ENCODE measurements around the gene PPP2R5E.

PPP2R5E gene

GRCh38 chr14:63418020-63418419, 125.2 kb downstream of the PPP2R5E start:
- Histone ChIP-seq H3K9me3 (ENCODE audit: insufficient read depth, low read length) (no peaks in the 10 kb centered on the region), H3K36me3 (ENCODE audit: low read length) (peaks cover 6% of the 10 kb centered on the region; the same call in 1 of the 2 replicates)
- TF ChIP-seq CTCF (IDR thresholded peaks at IDR 0.05; ENCODE audit: insufficient read depth, low read length, poor library complexity, severe bottlenecking) (no peak), EZH2phosphoT487 (conservative IDR thresholded peaks at IDR 0.05; ENCODE audit: low read length) (no peak)

GRCh38 chr14:63413009-63413408, 130.2 kb downstream of the PPP2R5E start:
- no peak for TF ChIP-seq EZH2phosphoT487 (conservative IDR thresholded peaks at IDR 0.05; ENCODE audit: low read length)
- TF ChIP-seq CTCF (IDR thresholded peaks at IDR 0.05; ENCODE audit: insufficient read depth, low read length, poor library complexity, severe bottlenecking), result no peak
- H3K79me2 ChIP-seq (ENCODE audit: insufficient read depth, low read length), result no peaks in the 10 kb centered on the region
- H3K4me3 ChIP-seq (ENCODE audit: insufficient read depth, low read length, poor library complexity, severe bottlenecking), result no peak overlapping the region
- H3F3A ChIP-seq (ENCODE audit: insufficient read depth), result no peaks in the 10 kb centered on the region
- no peaks in the 10 kb centered on the region for H3K9me2 ChIP-seq (replicated peaks; ENCODE audit: insufficient read depth, low read length)
- no peak overlapping the region for H2AFZ ChIP-seq (ENCODE audit: low read depth, low read length, severe bottlenecking)
- no peak overlapping the region for H3K27ac ChIP-seq (ENCODE audit: low read depth, low read length)
- H3K27me3 ChIP-seq (ENCODE audit: low read length), result no peaks in the 10 kb centered on the region
- H4K20me1 ChIP-seq (ENCODE audit: low read depth, low read length), result no peaks in the 10 kb centered on the region
- H3K4me2 ChIP-seq (ENCODE audit: low read depth, low read length, poor library complexity, severe bottlenecking), result no peak overlapping the region
- H3K36me3 ChIP-seq (ENCODE audit: low read length), result no peaks in the 10 kb centered on the region; the same call in 1 of the 2 replicates
- no peak overlapping the region for H3K9ac ChIP-seq (ENCODE audit: low read length)
- no peaks in the 10 kb centered on the region for H3K9me3 ChIP-seq (ENCODE audit: insufficient read depth, low read length)

More at GRCh38 chr14:63418020-63418419, 125.2 kb downstream of the PPP2R5E start:
- H3K79me2 ChIP-seq (ENCODE audit: insufficient read depth, low read length), result no peaks in the 10 kb centered on the region
- H3K9ac ChIP-seq (ENCODE audit: low read length), result no peak overlapping the region
- H3K9me2 ChIP-seq (replicated peaks; ENCODE audit: insufficient read depth, low read length), result no peaks in the 10 kb centered on the region
- H2AFZ ChIP-seq (ENCODE audit: low read depth, low read length, severe bottlenecking), result no peak overlapping the region
- H3F3A ChIP-seq (ENCODE audit: insufficient read depth), result no peaks in the 10 kb centered on the region
- no peaks in the 10 kb centered on the region for H3K27me3 ChIP-seq (ENCODE audit: low read length)
- no peaks in the 10 kb centered on the region for H4K20me1 ChIP-seq (ENCODE audit: low read depth, low read length)
- no peak overlapping the region for H3K4me3 ChIP-seq (ENCODE audit: insufficient read depth, low read length, poor library complexity, severe bottlenecking)
- H3K27ac ChIP-seq (ENCODE audit: low read depth, low read length), result no peak overlapping the region
- H3K4me2 ChIP-seq (ENCODE audit: low read depth, low read length, poor library complexity, severe bottlenecking), result no peak overlapping the region

- H3K79me2 ChIP-seq (ENCODE audit: insufficient read depth, low read length), result no peaks in the 10 kb centered on the region
- H3K27ac ChIP-seq (ENCODE audit: low read depth, low read length), result no peak overlapping the region
- no peaks in the 10 kb centered on the region for H3F3A ChIP-seq (ENCODE audit: insufficient read depth)
- no peak overlapping the region for H3K9ac ChIP-seq (ENCODE audit: low read length)
- no peaks in the 10 kb centered on the region for H3K27me3 ChIP-seq (ENCODE audit: low read length)
- H3K4me3 ChIP-seq (ENCODE audit: insufficient read depth, low read length, poor library complexity, severe bottlenecking), result no peak overlapping the region
- no peaks in the 10 kb centered on the region; the same call in 1 of the 2 replicates for H3K36me3 ChIP-seq (ENCODE audit: low read length)
- TF ChIP-seq CTCF (IDR thresholded peaks at IDR 0.05; ENCODE audit: insufficient read depth, low read length, poor library complexity, severe bottlenecking) (no peak), EZH2phosphoT487 (conservative IDR thresholded peaks at IDR 0.05; ENCODE audit: low read length) (no peak)
- no peaks in the 10 kb centered on the region for H3K9me2 ChIP-seq (replicated peaks; ENCODE audit: insufficient read depth, low read length)
- no peaks in the 10 kb centered on the region for H4K20me1 ChIP-seq (ENCODE audit: low read depth, low read length)
- H3K9me3 ChIP-seq (ENCODE audit: insufficient read depth, low read length), result no peaks in the 10 kb centered on the region
- no peak overlapping the region for H2AFZ ChIP-seq (ENCODE audit: low read depth, low read length, severe bottlenecking)
- no peak overlapping the region for H3K4me2 ChIP-seq (ENCODE audit: low read depth, low read length, poor library complexity, severe bottlenecking)
These were observed 136.8 kb downstream of the PPP2R5E start for GRCh38 chr14:63406333-63406732.
